Subcutaneous adipose tissue (tissue), 4 donors: ENCODE results near the gene CEP68. TPM values are rescaled to one million over a fixed set of nuclear protein-coding genes. Genes with fewer than 3 reads are reported as not detected.

ENCODE experiments used
- CTCF ChIP-seq: fragments of 450-650 bp; IDR thresholded peaks from one replicate; pipeline ENCODE4 v1.5.1; 2016; ENCODE audit warnings: low read depth, mild to moderate bottlenecking, control low read depth, antibody characterized with exemption, moderate library complexity
- total RNA-seq, 4 donors: library from RNA; depleted of rRNA; stranded (reverse); fragments of >200 nt; gene quantifications; one replicate each; pipeline ENCODE4 v1.1.0, GENCODE V29; 2016

The CEP68 gene
- total RNA-seq, 4 donors from 2014 or later = 22.4 to 39.7 (median 26.6) TPM

GRCh38 chr2:65062843-65063825 is 6.9 kb downstream of the CEP68 start:
- no peak for TF ChIP-seq CTCF

GRCh38 chr2:65064728-65065552 is 8.7 kb downstream of the CEP68 start:
- no peak for TF ChIP-seq CTCF

GRCh38 chr2:65067806-65068553 is 11.8 kb downstream of the CEP68 start:
- no peak for TF ChIP-seq CTCF

GRCh38 chr2:65069439-65069824 is 13.2 kb downstream of the CEP68 start:
- TF ChIP-seq CTCF = no peak

GRCh38 chr2:65070172-65070830 is 14.1 kb downstream of the CEP68 start:
- no peak for TF ChIP-seq CTCF

GRCh38 chr2:65070856-65071255 is 14.6 kb downstream of the CEP68 start:
- no peak for TF ChIP-seq CTCF
